GM23248 (cell line): ENCODE data around the gene KIF5B.

Experiments used
- EZH2 ChIP-seq: fragments of 200-600 bp; sonication (generic); IDR thresholded peaks from 2 replicates; pipeline ENCODE4 v1.6.1; 2018; ENCODE audit warnings: antibody characterized with exemption, mild to moderate bottlenecking; ENCODE audit not compliant: insufficient read depth, poor library complexity, severe bottlenecking
- EZH2phosphoT487 ChIP-seq: fragments of 200-600 bp; sonication (generic); IDR thresholded peaks from 2 replicates; pipeline ENCODE4 v1.6.1; 2018; ENCODE audit warnings: antibody characterized with exemption, moderate library complexity, mild to moderate bottlenecking, low read depth; ENCODE audit not compliant: insufficient read depth

GRCh38 chr10:32093650-32094049, 37.4 kb upstream of the KIF5B start:
- no peak for TF ChIP-seq EZH2
- TF ChIP-seq EZH2phosphoT487, result no peak
